HCT116 (cell line): Measurements from ENCODE around the gene CD200R1L. TPM values are rescaled to one million over a fixed set of nuclear protein-coding genes. Genes with fewer than 3 reads are reported as not detected.

Source experiments
- ATAC-seq: fragments of 200-7000 bp; cut with Tn5 transposase; 2 replicates; pipeline ENCODE4 v1.9.1; 2020; ENCODE audit warnings: mild to moderate bottlenecking, moderate library complexity
- BruUV-seq: library from RNA; stranded (reverse); fragments of 400-500 nt; replicated peaks from 2 replicates; lab custom pipeline; 2021; lab: Mats Ljungman, UMichigan
- CTCF ChIA-PET: fragments of 300-600 bp; sonication (Branson Sonifier 250); formaldehyde crosslinking; loops from one replicate; lab custom pipeline; 2021; ENCODE audit warnings: antibody characterized with exemption; lab: Charles Lee
- POLR2A ChIA-PET: fragments of 300-600, 350-600 bp; sonication (Branson Sonifier 250); formaldehyde crosslinking; loops from one replicate; lab custom pipeline; 2021; ENCODE audit warnings: antibody characterized with exemption; lab: Charles Lee
- RAD21 ChIA-PET, 2 experiments: fragments of 300-600 bp; sonication (Branson Sonifier 250); formaldehyde crosslinking; loops; one replicate each; lab custom pipeline; 2023; ENCODE audit warnings: low total read pairs in 2 of 2; ENCODE audit not compliant: uncharacterized antibody in 2 of 2, unreplicated experiment in 2 of 2, low non-redundant PET in 1 of 2; lab: Charles Lee
- DNase-seq: peaks from one replicate; pipeline ENCODE4 v3.0.0-alpha.2; 2010; ENCODE audit warnings: low read depth, low spot score
- H2AFZ ChIP-seq: fragments of 200-600 bp; shearing (Covaris generic), sonication (generic); 2 replicates; pipeline ENCODE4 v1.6.1; 2017; ENCODE audit warnings: low read depth, mixed run types, mixed read lengths, antibody characterized with exemption, low read length; ENCODE audit not compliant: poor library complexity, severe bottlenecking
- H3K27ac ChIP-seq: 2 replicates; pipeline ENCODE4 v1.5.1; 2012; ENCODE audit warnings: low read depth, low read length
- H3K27me3 ChIP-seq: fragments of 200-600 bp; sonication (generic); 2 replicates; pipeline ENCODE4 v1.6.1; 2016; ENCODE audit warnings: mixed run types, low read length, mixed read lengths; ENCODE audit not compliant: insufficient read depth
- H3K36me3 ChIP-seq, 2 experiments: fragments of 200-500 bp in 1 of 2; fragments of 200-600 bp in 1 of 2; sonication (Bioruptor generic) in 1 of 2; sonication (generic) in 1 of 2; 2 replicates each; pipeline versions ENCODE4 v1.5.1 to v1.6.1; 2014 to 2016; ENCODE audit warnings: low read length in 2 of 2, inconsistent platforms in 1 of 2, mixed read lengths in 1 of 2, mixed run types in 1 of 2; ENCODE audit not compliant: insufficient read depth in 2 of 2, control insufficient read depth in 1 of 2
- H3K4me1 ChIP-seq, 2 experiments: fragments of 200-600 bp in 1 of 2; sonication (generic) in 1 of 2; 2 replicates each; pipeline versions ENCODE4 v1.5.1 to v1.6.1; 2012 to 2017; ENCODE audit warnings: low read length in 2 of 2, inconsistent platforms in 1 of 2, mild to moderate bottlenecking in 1 of 2, mixed read lengths in 1 of 2, mixed run types in 1 of 2, moderate library complexity in 1 of 2; ENCODE audit not compliant: insufficient read depth in 2 of 2, control insufficient read depth in 1 of 2
- H3K4me2 ChIP-seq: fragments of 200-600 bp; sonication (generic); 2 replicates; pipeline ENCODE4 v1.6.1; 2017; ENCODE audit warnings: mixed run types, low read length, mixed read lengths
- H3K4me3 ChIP-seq, 2 experiments: fragments of 200-600 bp in 1 of 2; sonication (generic) in 1 of 2; replicated peaks in 1 of 2; 2 replicates each; pipeline ENCODE4 v1.5.1; 2011 to 2016; ENCODE audit warnings: low read length in 2 of 2, control low read depth in 1 of 2, low read depth in 1 of 2, mild to moderate bottlenecking in 1 of 2, mixed read lengths in 1 of 2, mixed run types in 1 of 2
- H3K79me2 ChIP-seq: fragments of 200-600 bp; sonication (generic); 2 replicates; pipeline ENCODE4 v1.6.1; 2017; ENCODE audit warnings: mild to moderate bottlenecking, mixed run types, low read length, moderate library complexity, mixed read lengths; ENCODE audit not compliant: insufficient read depth
- H3K9ac ChIP-seq: fragments of 200-600 bp; sonication (generic); 2 replicates; pipeline ENCODE4 v1.6.1; 2016; ENCODE audit warnings: low read length, mixed read lengths
- H3K9me2 ChIP-seq: fragments of 200-600 bp; sonication (generic), shearing (Covaris generic); 2 replicates; pipeline ENCODE4 v1.6.1; 2017; ENCODE audit warnings: mixed run types, mild to moderate bottlenecking, moderate library complexity; ENCODE audit not compliant: insufficient read depth
- H3K9me3 ChIP-seq, 2 experiments: fragments of 200-500 bp in 1 of 2; fragments of 200-600 bp in 1 of 2; sonication (Bioruptor generic) in 1 of 2; sonication (generic) in 1 of 2; 2 replicates each; pipeline ENCODE4 v1.6.1; 2014 to 2017; ENCODE audit warnings: low read length in 2 of 2, mixed read lengths in 2 of 2, inconsistent platforms in 1 of 2, low read depth in 1 of 2, mild to moderate bottlenecking in 1 of 2, mixed run types in 1 of 2, moderate library complexity in 1 of 2; ENCODE audit not compliant: control insufficient read depth in 1 of 2, insufficient read depth in 1 of 2
- H4K20me1 ChIP-seq: fragments of 200-600 bp; sonication (generic), shearing (Covaris generic); 2 replicates; pipeline ENCODE4 v1.6.1; 2017; ENCODE audit warnings: mixed run types, mild to moderate bottlenecking, moderate library complexity; ENCODE audit not compliant: insufficient read depth
- CBX3 ChIP-seq: IDR thresholded peaks from 2 replicates; pipeline ENCODE4 v1.6.1; 2012; ENCODE audit warnings: low read depth
- CEBPB ChIP-seq: IDR thresholded peaks from 2 replicates; pipeline ENCODE4 v1.6.1; 2012; ENCODE audit warnings: low read depth
- EGR1 ChIP-seq: IDR thresholded peaks from 2 replicates; pipeline ENCODE4 v1.6.1; 2012; ENCODE audit warnings: low read depth
- ELF1 ChIP-seq: IDR thresholded peaks from 2 replicates; pipeline ENCODE4 v1.6.1; 2012; ENCODE audit warnings: low read depth, borderline replicate concordance
- EZH2phosphoT487 ChIP-seq: fragments of 200-600 bp; IDR thresholded peaks from 2 replicates; pipeline ENCODE4 v1.6.1; 2018; ENCODE audit warnings: antibody characterized with exemption, borderline replicate concordance
- FOSL1 ChIP-seq: IDR thresholded peaks from 2 replicates; pipeline ENCODE4 v1.6.1; 2012; ENCODE audit warnings: low read depth
- POLR2A ChIP-seq: IDR thresholded peaks from 2 replicates; pipeline ENCODE4 v1.7.0; 2011; ENCODE audit warnings: borderline replicate concordance; ENCODE audit not compliant: insufficient read depth, insufficient read length; ENCODE audit errors: extremely low read depth
- POLR2AphosphoS5 ChIP-seq: IDR thresholded peaks from 2 replicates; pipeline ENCODE4 v1.6.1; 2011; ENCODE audit warnings: mild to moderate bottlenecking, low read depth, low read length, moderate library complexity
- RAD21 ChIP-seq: IDR thresholded peaks from 2 replicates; pipeline ENCODE4 v1.6.1; 2012; ENCODE audit warnings: low read depth, mild to moderate bottlenecking
- SP1 ChIP-seq: IDR thresholded peaks from 2 replicates; pipeline ENCODE4 v1.6.1; 2012; ENCODE audit warnings: low read depth
- SRF ChIP-seq: IDR thresholded peaks from 2 replicates; pipeline ENCODE4 v1.6.1; 2012; ENCODE audit warnings: low read depth
- TCF7L2 ChIP-seq: IDR thresholded peaks from 2 replicates; pipeline ENCODE4 v1.7.0; 2011; ENCODE audit warnings: borderline replicate concordance, inconsistent platforms; ENCODE audit not compliant: insufficient read depth, insufficient read length; ENCODE audit errors: extremely low read depth
- YY1 ChIP-seq: IDR thresholded peaks from 2 replicates; pipeline ENCODE4 v1.6.1; 2011; ENCODE audit warnings: low read length, low read depth, moderate library complexity, mild to moderate bottlenecking; ENCODE audit not compliant: insufficient replicate concordance; ENCODE audit errors: extremely low read depth
- ZNF274 ChIP-seq: fragments of 200-500 bp; sonication (Bioruptor generic); IDR thresholded peaks from 2 replicates; pipeline ENCODE4 v1.6.1; 2014; ENCODE audit warnings: mild to moderate bottlenecking, low read depth, low read length, inconsistent platforms
- intact Hi-C: fragments of 100-400 bp; cut with micrococcal nuclease; formaldehyde crosslinking; loops from 2 replicates; pipeline ENCODE4 v1.10.0; 2022
- total RNA-seq: library from RNA; stranded (reverse); gene quantifications from one replicate; pipeline ENCODE4 v1.2.1, GENCODE V29; 2021; ENCODE audit not compliant: unreplicated experiment
- TF ChIP-seq, protein P1 (sequence below): IDR thresholded peaks from 2 replicates; pipeline ENCODE4 v1.6.1; 2011; ENCODE audit warnings: mild to moderate bottlenecking, low read length, moderate library complexity; ENCODE audit not compliant: insufficient replicate concordance; ENCODE audit errors: extremely low read depth
- TF ChIP-seq, protein P2 (sequence below): IDR thresholded peaks from 2 replicates; pipeline ENCODE4 v1.6.1; 2012; ENCODE audit warnings: low read depth
- TF ChIP-seq, protein P3 (sequence below): IDR thresholded peaks from 2 replicates; pipeline ENCODE4 v1.6.1; 2012

The CD200R1L gene
- total RNA-seq, 1 experiment from 2014 or later: not detected

DNA sequence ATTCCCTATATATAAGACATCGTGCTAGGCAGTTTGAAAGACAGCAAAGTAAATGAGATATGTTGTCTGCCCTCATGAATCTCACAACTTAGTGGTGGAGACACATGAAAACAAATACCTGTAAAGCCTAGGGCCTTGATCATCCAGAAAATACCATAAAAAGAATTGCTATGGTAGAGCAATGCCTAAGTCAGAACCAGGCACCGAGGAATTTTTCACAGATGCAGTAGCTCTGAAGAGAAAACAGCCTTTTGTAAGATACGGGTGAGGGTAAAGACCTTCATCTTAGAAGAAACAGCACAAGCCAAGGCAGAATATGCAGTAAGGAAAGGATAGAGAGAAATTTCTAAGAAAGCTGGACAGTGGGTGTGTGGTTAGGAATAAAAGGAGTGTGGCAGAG is 36.1 kb downstream of the CD200R1L start (continued):
- TF ChIP-seq SP1: no peak

DNA sequence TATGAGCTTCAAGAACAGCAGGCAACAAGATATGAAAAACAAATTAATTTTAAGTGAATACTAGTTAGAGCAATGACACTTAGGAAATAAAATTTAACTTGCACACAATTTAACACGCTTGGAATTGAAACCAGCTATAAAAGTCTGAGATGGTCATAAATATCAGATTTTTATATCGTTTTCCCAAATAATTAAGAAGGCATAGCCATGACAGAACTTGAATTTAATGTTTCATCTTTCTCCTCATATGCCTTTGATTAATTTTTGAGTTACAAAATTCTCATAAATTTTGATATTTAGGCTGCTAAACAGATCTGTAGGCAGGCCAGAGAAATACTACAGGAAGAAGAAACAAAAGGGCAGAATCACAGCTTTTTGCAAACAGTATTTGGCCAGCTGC is 38.5 kb downstream of the CD200R1L start:
- Histone ChIP-seq H3K27me3 (0 out of 2 replicates have a peak, but pooled peaks cover 5% of the 10 kb centered on the region), H3K4me3 (no peak overlapping the region), H3K36me3 (no peaks in the 10 kb centered on the region)
- POLR2A ChIA-PET: no interaction called here
- no peak for TF ChIP-seq FOSL1
- TF ChIP-seq EGR1: no peak
- no peak for TF ChIP-seq YY1
- no peak for TF ChIP-seq POLR2A
- no peak for TF ChIP-seq SP1
- TF ChIP-seq, protein P1, sequence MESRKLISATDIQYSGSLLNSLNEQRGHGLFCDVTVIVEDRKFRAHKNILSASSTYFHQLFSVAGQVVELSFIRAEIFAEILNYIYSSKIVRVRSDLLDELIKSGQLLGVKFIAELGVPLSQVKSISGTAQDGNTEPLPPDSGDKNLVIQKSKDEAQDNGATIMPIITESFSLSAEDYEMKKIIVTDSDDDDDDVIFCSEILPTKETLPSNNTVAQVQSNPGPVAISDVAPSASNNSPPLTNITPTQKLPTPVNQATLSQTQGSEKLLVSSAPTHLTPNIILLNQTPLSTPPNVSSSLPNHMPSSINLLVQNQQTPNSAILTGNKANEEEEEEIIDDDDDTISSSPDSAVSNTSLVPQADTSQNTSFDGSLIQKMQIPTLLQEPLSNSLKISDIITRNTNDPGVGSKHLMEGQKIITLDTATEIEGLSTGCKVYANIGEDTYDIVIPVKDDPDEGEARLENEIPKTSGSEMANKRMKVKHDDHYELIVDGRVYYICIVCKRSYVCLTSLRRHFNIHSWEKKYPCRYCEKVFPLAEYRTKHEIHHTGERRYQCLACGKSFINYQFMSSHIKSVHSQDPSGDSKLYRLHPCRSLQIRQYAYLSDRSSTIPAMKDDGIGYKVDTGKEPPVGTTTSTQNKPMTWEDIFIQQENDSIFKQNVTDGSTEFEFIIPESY: no peak
- TF ChIP-seq CBX3: no peak
- no peak for TF ChIP-seq SRF
- TF ChIP-seq CEBPB: no peak
- no peak for TF ChIP-seq EZH2phosphoT487
- no peak for TF ChIP-seq POLR2AphosphoS5
- no peak for TF ChIP-seq ELF1
- TF ChIP-seq, protein P2, sequence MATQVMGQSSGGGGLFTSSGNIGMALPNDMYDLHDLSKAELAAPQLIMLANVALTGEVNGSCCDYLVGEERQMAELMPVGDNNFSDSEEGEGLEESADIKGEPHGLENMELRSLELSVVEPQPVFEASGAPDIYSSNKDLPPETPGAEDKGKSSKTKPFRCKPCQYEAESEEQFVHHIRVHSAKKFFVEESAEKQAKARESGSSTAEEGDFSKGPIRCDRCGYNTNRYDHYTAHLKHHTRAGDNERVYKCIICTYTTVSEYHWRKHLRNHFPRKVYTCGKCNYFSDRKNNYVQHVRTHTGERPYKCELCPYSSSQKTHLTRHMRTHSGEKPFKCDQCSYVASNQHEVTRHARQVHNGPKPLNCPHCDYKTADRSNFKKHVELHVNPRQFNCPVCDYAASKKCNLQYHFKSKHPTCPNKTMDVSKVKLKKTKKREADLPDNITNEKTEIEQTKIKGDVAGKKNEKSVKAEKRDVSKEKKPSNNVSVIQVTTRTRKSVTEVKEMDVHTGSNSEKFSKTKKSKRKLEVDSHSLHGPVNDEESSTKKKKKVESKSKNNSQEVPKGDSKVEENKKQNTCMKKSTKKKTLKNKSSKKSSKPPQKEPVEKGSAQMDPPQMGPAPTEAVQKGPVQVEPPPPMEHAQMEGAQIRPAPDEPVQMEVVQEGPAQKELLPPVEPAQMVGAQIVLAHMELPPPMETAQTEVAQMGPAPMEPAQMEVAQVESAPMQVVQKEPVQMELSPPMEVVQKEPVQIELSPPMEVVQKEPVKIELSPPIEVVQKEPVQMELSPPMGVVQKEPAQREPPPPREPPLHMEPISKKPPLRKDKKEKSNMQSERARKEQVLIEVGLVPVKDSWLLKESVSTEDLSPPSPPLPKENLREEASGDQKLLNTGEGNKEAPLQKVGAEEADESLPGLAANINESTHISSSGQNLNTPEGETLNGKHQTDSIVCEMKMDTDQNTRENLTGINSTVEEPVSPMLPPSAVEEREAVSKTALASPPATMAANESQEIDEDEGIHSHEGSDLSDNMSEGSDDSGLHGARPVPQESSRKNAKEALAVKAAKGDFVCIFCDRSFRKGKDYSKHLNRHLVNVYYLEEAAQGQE: no peak
- no peak for TF ChIP-seq ZNF274
- no peak for TF ChIP-seq TCF7L2
- TF ChIP-seq RAD21: no peak
- TF ChIP-seq, protein P3, sequence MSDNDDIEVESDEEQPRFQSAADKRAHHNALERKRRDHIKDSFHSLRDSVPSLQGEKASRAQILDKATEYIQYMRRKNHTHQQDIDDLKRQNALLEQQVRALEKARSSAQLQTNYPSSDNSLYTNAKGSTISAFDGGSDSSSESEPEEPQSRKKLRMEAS: no peak
- TF ChIP-seq, all 23 proteins: peak for 0
- Histone ChIP-seq H3K27ac (no peak overlapping the region), H3K4me1 (no peaks in the 10 kb centered on the region), H3K9ac (no peak overlapping the region), H3K9me2 (no peaks in the 10 kb centered on the region), H2AFZ (no peak overlapping the region), H3K9me3 (no peaks in the 10 kb centered on the region), H4K20me1 (no peaks in the 10 kb centered on the region), H3K4me2 (no peak overlapping the region), H3K79me2 (no peaks in the 10 kb centered on the region)
- CTCF ChIA-PET: interaction anchor here (1.2 kb wide), 1 partner anchor 171 kb away, joined by 3 read pairs; no protein-coding TSS in a partner anchor
- DNase-seq: no peak
- ATAC-seq: no peak
- intact Hi-C loops: no loop called here
- BruUV-seq: no TSS peak
- RAD21 ChIA-PET: no interaction called here
